ENCODE measurements around the gene BORCS8. TPM values are rescaled to one million over a fixed set of nuclear protein-coding genes. Genes with fewer than 3 reads are reported as not detected.

Gene BORCS8
- total and polyA plus RNA-seq, 4 experiments from 2014 or later = 24.4 to 41.2 (median 32.6) TPM

GRCh38 chr19:19202707-19203011, 10.7 kb upstream of the BORCS8 start:
- H3K36me3 Mint-ChIP-seq = peaks cover 5 to 16% of the 10 kb centered on the region in 2 donors
- ChIA-PET POLR2A (ENCODE audit: partially characterized antibody) (interaction anchor here (0.6 to 5.1 kb wide), 7 partner anchors 10 to 288 kb away, joined by 3 to 84 read pairs (median 4); partner anchors contain the start of genes BORCS8, COPE, DDX49 and GATAD2A), CTCF (ENCODE audit: partially characterized antibody) (interaction anchor here (0.6 to 1.6 kb wide), 4 partner anchors 10 to 227 kb away, joined by 3 to 6 read pairs (median 3); no protein-coding TSS in a partner anchor)
- peaks cover 0 to 4% (median 0%) of the 10 kb centered on the region in 8 donors for H3K9me3 Mint-ChIP-seq
- peaks cover 0 to 2% of the 10 kb centered on the region in 2 donors for H3K27me3 Mint-ChIP-seq
- H3K4me3 Mint-ChIP-seq = peak overlapping the region; percentile 91 to 97 (median 94)
- no peaks in the 10 kb centered on the region for H3K27me3 ChIP-seq (ENCODE audit: insufficient read depth, low read length)
- H3K27ac Mint-ChIP-seq = peak overlapping the region; percentile 90 to 96 (median 94)
- H3K27ac ChIP-seq (ENCODE audit: low read depth, low read length) = peak overlapping the region; percentile 73
- peaks cover 28% of the 10 kb centered on the region for H3K4me1 ChIP-seq (ENCODE audit: insufficient read depth, low read length)
- peaks cover 16 to 42% (median 32%) of the 10 kb centered on the region in 4 donors for H3K4me1 Mint-ChIP-seq
- peak overlapping the region; percentile 69 to 93 for H3K4me3 ChIP-seq (ENCODE audit: low read length in 2 of 2)
- H3K36me3 ChIP-seq (ENCODE audit: insufficient read depth, low read length) = peaks cover 10% of the 10 kb centered on the region
- intact Hi-C loops (cut with micrococcal nuclease) = loop anchor here (1.0 kb wide), 2 partner anchors 10 to 118 kb away; partner anchors contain the start of genes BORCS8, MAU2, RFXANK and SUGP1
- H3K9me3 ChIP-seq (ENCODE audit: control insufficient read depth in 1 of 2, low read length in 2 of 2) = no peaks in the 10 kb centered on the region
- DNase-seq = no peak

DNA sequence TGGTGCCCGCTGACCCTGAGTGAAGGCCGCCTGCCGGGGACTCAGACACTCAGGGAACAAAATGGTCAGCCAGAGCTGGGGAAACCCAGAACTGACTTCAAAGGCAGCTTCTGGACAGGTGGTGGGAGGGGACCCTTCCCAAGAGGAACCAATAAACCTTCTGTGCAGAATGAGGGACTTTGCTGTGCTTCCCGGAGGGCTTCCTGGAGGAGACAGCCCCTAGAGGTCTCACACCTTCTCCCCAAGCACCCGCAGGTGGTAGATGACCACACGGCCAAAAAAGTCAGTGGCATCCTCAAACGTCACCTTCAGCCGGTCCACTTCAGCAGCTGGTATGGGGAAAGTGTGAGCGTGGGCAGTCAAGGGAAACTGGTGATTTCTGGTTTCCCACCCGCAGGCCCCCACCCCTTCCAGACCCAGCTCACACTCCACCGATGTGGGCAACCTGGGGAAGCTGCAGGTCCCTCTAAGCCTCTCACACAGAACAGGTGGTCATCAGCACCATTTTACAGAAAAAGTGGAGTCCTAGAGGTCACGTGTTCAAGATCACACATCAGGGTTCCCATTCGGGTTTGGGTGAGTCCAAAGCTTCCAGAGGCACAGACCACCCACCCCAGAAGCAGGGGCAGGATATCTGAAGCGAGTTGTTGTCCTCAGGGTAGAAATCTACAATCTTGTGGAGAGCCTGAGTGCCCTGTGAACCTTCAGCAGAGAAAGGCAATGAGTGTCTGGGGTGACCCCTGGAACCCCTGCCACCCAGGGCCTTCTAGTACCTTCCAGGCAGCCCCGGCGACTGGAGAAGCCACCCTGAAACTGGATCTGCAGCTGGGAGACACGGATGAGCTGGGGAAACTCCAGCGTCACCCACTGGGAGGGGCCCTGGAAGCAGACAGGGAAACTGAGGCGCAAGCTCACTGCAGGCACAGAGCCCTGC, 10.0 kb upstream of the BORCS8 start:
- ChIA-PET CTCF (ENCODE audit: partially characterized antibody) (interaction anchor here (0.6 to 1.6 kb wide), 3 partner anchors 9 to 289 kb away, joined by 3 to 6 read pairs (median 3); no protein-coding TSS in a partner anchor), POLR2A (ENCODE audit: partially characterized antibody) (interaction anchor here (0.6 to 5.1 kb wide), 3 partner anchors 9 to 282 kb away, joined by 3 to 84 read pairs (median 4); partner anchors contain the start of genes BORCS8, COPE, DDX49 and RFXANK)
- intact Hi-C loops (cut with micrococcal nuclease) = no loop called here
- Histone ChIP-seq H3K4me3 (ENCODE audit: low read length in 2 of 2) (peak overlapping the region; percentile 69 to 93), H3K4me1 (ENCODE audit: insufficient read depth, low read length) (peaks cover 21% of the 10 kb centered on the region), H3K9me3 (ENCODE audit: control insufficient read depth in 1 of 2, low read length in 2 of 2) (no peaks in the 10 kb centered on the region), H3K27ac (ENCODE audit: low read depth, low read length) (peak overlapping the region; percentile 73), H3K27me3 (ENCODE audit: insufficient read depth, low read length) (no peaks in the 10 kb centered on the region), H3K36me3 (ENCODE audit: insufficient read depth, low read length) (peaks cover 12% of the 10 kb centered on the region)
- DNase-seq = no peak
- H3K36me3 Mint-ChIP-seq = peaks cover 5 to 16% of the 10 kb centered on the region in 2 donors
- H3K9me3 Mint-ChIP-seq = peaks cover 0 to 2% (median 0%) of the 10 kb centered on the region in 8 donors
- peak overlapping the region; percentile 91 to 97 (median 94) for H3K4me3 Mint-ChIP-seq
- H3K27ac Mint-ChIP-seq = peak overlapping the region; percentile 29 to 96 (median 94)
- peaks cover 9 to 35% (median 26%) of the 10 kb centered on the region in 4 donors for H3K4me1 Mint-ChIP-seq
- no peaks in the 10 kb centered on the region for H3K27me3 Mint-ChIP-seq

DNA sequence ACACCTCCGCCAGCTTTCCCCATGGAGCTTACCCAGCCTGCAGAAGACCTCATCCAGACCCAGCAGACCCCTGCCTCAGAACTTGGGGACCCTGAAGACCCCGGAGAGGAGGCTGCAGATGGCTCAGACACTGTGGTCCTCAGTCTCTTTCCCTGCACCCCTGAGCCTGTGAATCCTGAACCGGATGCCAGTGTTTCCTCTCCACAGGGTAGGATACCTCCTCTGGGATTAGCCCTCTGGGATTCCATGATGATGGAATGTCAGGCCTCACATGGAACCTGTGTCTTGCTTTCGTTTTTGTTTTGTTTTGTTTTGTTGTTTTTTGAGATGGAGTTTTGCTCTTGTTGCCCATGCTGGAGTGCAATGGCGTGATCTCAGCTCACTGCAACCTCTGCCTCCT, 2.0 kb upstream of the BORCS8 start:
- CTCF ChIA-PET (ENCODE audit: partially characterized antibody) = no interaction called here
- Mint-ChIP-seq H3K4me1 (peaks cover 18 to 59% (median 37%) of the 10 kb centered on the region in 4 donors), H3K4me3 (peak overlapping the region; percentile 95 to 99 (median 98)), H3K27ac (peak overlapping the region in 4 of 7 donors; percentile 14 to 98 (median 78)), H3K36me3 (peaks cover 9 to 28% of the 10 kb centered on the region in 2 donors), H3K9me3 (no peaks in the 10 kb centered on the region), H3K27me3 (no peaks in the 10 kb centered on the region)
- no peak for DNase-seq
- Histone ChIP-seq H3K4me1 (ENCODE audit: insufficient read depth, low read length) (peaks cover 44% of the 10 kb centered on the region), H3K27ac (ENCODE audit: low read depth, low read length) (no peak overlapping the region), H3K9me3 (ENCODE audit: control insufficient read depth in 1 of 2, low read length in 2 of 2) (no peaks in the 10 kb centered on the region), H3K27me3 (ENCODE audit: insufficient read depth, low read length) (no peaks in the 10 kb centered on the region), H3K4me3 (ENCODE audit: low read length in 2 of 2) (no peak overlapping the region), H3K36me3 (ENCODE audit: insufficient read depth, low read length) (peaks cover 12% of the 10 kb centered on the region)
- POLR2A ChIA-PET (ENCODE audit: partially characterized antibody) = interaction anchor here (4.5 kb wide), 1 partner anchor 9 kb away, joined by 84 read pairs; the partner anchor contains the start of gene NR2C2AP
- intact Hi-C loops (cut with micrococcal nuclease) = loop anchor here (2.0 to 5.0 kb wide), 5 partner anchors 57 to 469 kb away; partner anchors contain the start of genes ATP13A1, COPE, DDX49 and GATAD2A

DNA sequence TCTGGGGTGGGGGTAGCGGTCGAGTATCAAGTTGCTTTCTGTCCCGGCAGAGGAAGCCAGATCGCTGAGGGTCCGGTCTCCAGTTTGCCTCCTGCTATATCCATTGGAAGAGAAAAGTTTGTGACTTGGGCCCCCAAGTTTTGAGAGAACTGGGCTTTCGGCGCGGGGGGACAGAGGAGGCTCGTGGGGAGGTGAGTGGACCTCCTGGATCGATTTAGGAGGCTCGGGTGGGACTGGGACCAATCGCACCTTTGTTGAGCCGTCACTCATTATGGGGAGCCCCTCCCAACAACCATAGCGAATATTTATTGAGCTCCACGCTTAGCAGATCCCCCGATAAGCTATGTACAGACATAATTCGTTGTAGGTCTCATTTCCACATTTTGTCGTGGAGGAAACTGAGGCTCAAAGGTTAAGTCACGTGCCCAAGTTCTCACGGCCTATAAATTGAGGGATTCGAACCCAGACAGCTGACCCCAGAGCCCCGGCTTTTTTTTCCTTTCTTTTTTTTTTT, 1.0 kb upstream of the BORCS8 start:
- CTCF ChIA-PET (ENCODE audit: partially characterized antibody) = interaction anchor here (0.7 to 1.3 kb wide), 4 partner anchors 10 to 131 kb away, joined by 3 to 6 read pairs (median 3); partner anchors contain the start of gene NR2C2AP

GRCh38 chr19:19191768-19192077, 229 bp downstream of the BORCS8 start:
- H3K9me3 ChIP-seq (ENCODE audit: control insufficient read depth in 1 of 2, low read length in 2 of 2) = no peaks in the 10 kb centered on the region
- H3K4me3 ChIP-seq (ENCODE audit: low read length in 2 of 2) = peak overlapping the region; percentile 98 to 100
- H3K9me3 Mint-ChIP-seq = no peaks in the 10 kb centered on the region
- H3K27ac ChIP-seq (ENCODE audit: low read depth, low read length) = peak overlapping the region; percentile 100
- ChIA-PET POLR2A (ENCODE audit: partially characterized antibody) (interaction anchor here (0.5 to 4.5 kb wide), 15 partner anchors 11 to 324 kb away, joined by 3 to 84 read pairs (median 4); partner anchors contain the start of genes COPE, DDX49, GATAD2A and NR2C2AP), CTCF (ENCODE audit: partially characterized antibody) (interaction anchor here (0.6 to 1.7 kb wide), 6 partner anchors 9 to 980 kb away, joined by 3 to 7 read pairs (median 4); no protein-coding TSS in a partner anchor)
- no peaks in the 10 kb centered on the region for H3K27me3 ChIP-seq (ENCODE audit: insufficient read depth, low read length)
- no peaks in the 10 kb centered on the region for H3K27me3 Mint-ChIP-seq
- H3K4me1 Mint-ChIP-seq = peaks cover 20 to 58% (median 39%) of the 10 kb centered on the region in 4 donors
- no peak for DNase-seq
- H3K36me3 Mint-ChIP-seq = peaks cover 4 to 19% of the 10 kb centered on the region in 2 donors
- intact Hi-C loops (cut with micrococcal nuclease) = loop anchor here (1.0 to 5.0 kb wide), 8 partner anchors 12 to 471 kb away; partner anchors contain the start of genes ATP13A1, COPE, DDX49 and GATAD2A
- peak overlapping the region; percentile 98 to 100 (median 99) for H3K27ac Mint-ChIP-seq
- H3K4me3 Mint-ChIP-seq = peak overlapping the region; percentile 95 to 99 (median 98)
- peaks cover 44% of the 10 kb centered on the region for H3K4me1 ChIP-seq (ENCODE audit: insufficient read depth, low read length)
- H3K36me3 ChIP-seq (ENCODE audit: insufficient read depth, low read length) = no peaks in the 10 kb centered on the region

More for the DNA sequence above, 1.0 kb upstream of the BORCS8 start:
- H3K4me3 ChIP-seq (ENCODE audit: low read length in 2 of 2) = peak overlapping the region; percentile 86 to 100
- Mint-ChIP-seq H3K4me3 (peak overlapping the region; percentile 95 to 99 (median 98)), H3K27me3 (no peaks in the 10 kb centered on the region), H3K36me3 (peaks cover 4 to 22% of the 10 kb centered on the region in 2 donors), H3K9me3 (no peaks in the 10 kb centered on the region), H3K27ac (peak overlapping the region; percentile 98 to 100 (median 99)), H3K4me1 (peaks cover 18 to 55% (median 37%) of the 10 kb centered on the region in 4 donors)
- H3K27me3 ChIP-seq (ENCODE audit: insufficient read depth, low read length) = no peaks in the 10 kb centered on the region
- no peaks in the 10 kb centered on the region for H3K9me3 ChIP-seq (ENCODE audit: control insufficient read depth in 1 of 2, low read length in 2 of 2)
- H3K36me3 ChIP-seq (ENCODE audit: insufficient read depth, low read length) = peaks cover 4% of the 10 kb centered on the region
- intact Hi-C loops (cut with micrococcal nuclease) = loop anchor here (1.0 to 5.0 kb wide), 8 partner anchors 10 to 470 kb away; partner anchors contain the start of genes ATP13A1, COPE, DDX49 and GATAD2A
- peaks cover 44% of the 10 kb centered on the region for H3K4me1 ChIP-seq (ENCODE audit: insufficient read depth, low read length)
- DNase-seq = no peak
- peak overlapping the region; percentile 100 for H3K27ac ChIP-seq (ENCODE audit: low read depth, low read length)
- POLR2A ChIA-PET (ENCODE audit: partially characterized antibody) = interaction anchor here (0.7 to 4.5 kb wide), 7 partner anchors 10 to 361 kb away, joined by 3 to 84 read pairs (median 4); partner anchors contain the start of genes COPE, DDX49, GATAD2A and MAU2

- peak overlapping the region in 4 of 7 donors; percentile 10 to 74 (median 37) for H3K27ac Mint-ChIP-seq
- H3K9me3 Mint-ChIP-seq = no peaks in the 10 kb centered on the region
- no peak overlapping the region for H3K4me3 ChIP-seq (ENCODE audit: low read length in 2 of 2)
- peaks cover 26% of the 10 kb centered on the region for H3K4me1 ChIP-seq (ENCODE audit: insufficient read depth, low read length)
- no peaks in the 10 kb centered on the region for H3K27me3 Mint-ChIP-seq
- H3K27ac ChIP-seq (ENCODE audit: low read depth, low read length) = no peak overlapping the region
- H3K4me3 Mint-ChIP-seq = peak overlapping the region in 1 of 8 donors; percentile 41
- no peak for DNase-seq
- peaks cover 11 to 40% (median 27%) of the 10 kb centered on the region in 4 donors for H3K4me1 Mint-ChIP-seq
- H3K36me3 ChIP-seq (ENCODE audit: insufficient read depth, low read length) = peaks cover 3% of the 10 kb centered on the region
- peaks cover 19 to 22% of the 10 kb centered on the region in 2 donors for H3K36me3 Mint-ChIP-seq
- no peaks in the 10 kb centered on the region for H3K9me3 ChIP-seq (ENCODE audit: control insufficient read depth in 1 of 2, low read length in 2 of 2)
- ChIA-PET CTCF (ENCODE audit: partially characterized antibody) (interaction anchor here (1.1 to 4.7 kb wide), 2 partner anchors 39 to 305 kb away, joined by 5 to 22 read pairs; no protein-coding TSS in a partner anchor), POLR2A (ENCODE audit: partially characterized antibody) (no interaction called here)
- H3K27me3 ChIP-seq (ENCODE audit: insufficient read depth, low read length) = no peaks in the 10 kb centered on the region
- intact Hi-C loops (cut with micrococcal nuclease) = loop anchor here (1.0 kb wide), 3 partner anchors 39 to 304 kb away; partner anchors contain the start of genes MAU2 and SUGP1
These were observed 5.2 kb downstream of the BORCS8 start for GRCh38 chr19:19186742-19187141.

All from CD4-positive, alpha-beta memory T cell (primary cell).